SK-N-SH treated with all-trans-retinoic acid at 6 μM for 48 hours (cell line): ENCODE measurements around the gene CYP19A1.

Source experiments
- ATAC-seq: fragments of 200-7000 bp; cut with Tn5 transposase; 3 replicates; pipeline ENCODE4 v1.9.1; 2020; ENCODE audit warnings: mild to moderate bottlenecking, moderate library complexity
- BACH2 ChIP-seq: fragments of 250-450 bp; sonication (Bioruptor Pico); IDR thresholded peaks from 2 replicates; pipeline ENCODE4 v1.9.0; 2021; ENCODE audit warnings: mild to moderate bottlenecking, borderline replicate concordance
- CSDC2 ChIP-seq: fragments of 250-450 bp; sonication (Bioruptor Pico); IDR thresholded peaks from 2 replicates; pipeline ENCODE4 v1.5.0; 2020; ENCODE audit warnings: mild to moderate bottlenecking, moderate library complexity
- ESRRG ChIP-seq: fragments of 250-450 bp; sonication (Bioruptor Pico); IDR thresholded peaks from 2 replicates; pipeline ENCODE4 v1.6.1; 2021; ENCODE audit warnings: mild to moderate bottlenecking
- GLIS3 ChIP-seq: fragments of 250-450 bp; sonication (Bioruptor Pico); IDR thresholded peaks from 2 replicates; pipeline ENCODE4 v1.5.0; 2020; ENCODE audit warnings: mild to moderate bottlenecking, moderate library complexity
- ISL1 ChIP-seq: fragments of 250-450 bp; sonication (Bioruptor Pico); IDR thresholded peaks from 2 replicates; pipeline ENCODE4 v2.1.2; 2022; ENCODE audit warnings: mild to moderate bottlenecking, moderate library complexity
- OSR1 ChIP-seq: fragments of 250-450 bp; sonication (Bioruptor Pico); IDR thresholded peaks from 2 replicates; pipeline ENCODE4 v1.8.0; 2022; ENCODE audit warnings: moderate library complexity, mild to moderate bottlenecking, inconsistent platforms
- PPARA ChIP-seq: fragments of 250-450 bp; sonication (Bioruptor Pico); IDR thresholded peaks from 2 replicates; pipeline ENCODE4 v1.5.0; 2020; ENCODE audit warnings: mild to moderate bottlenecking, borderline replicate concordance
- RARB ChIP-seq: fragments of 250-450 bp; sonication (Bioruptor Pico); IDR thresholded peaks from 2 replicates; pipeline ENCODE4 v1.8.0; 2021; ENCODE audit warnings: mild to moderate bottlenecking, moderate library complexity
- SNAI2 ChIP-seq: fragments of 250-450 bp; sonication (Bioruptor Pico); IDR thresholded peaks from 2 replicates; pipeline ENCODE4 v1.5.0; 2020; ENCODE audit warnings: mild to moderate bottlenecking, moderate library complexity
- TCF4 ChIP-seq: fragments of 250-450 bp; sonication (Bioruptor Pico); IDR thresholded peaks from 2 replicates; pipeline ENCODE4 v1.8.0; 2021; ENCODE audit warnings: mild to moderate bottlenecking, moderate library complexity, borderline replicate concordance
- TOX ChIP-seq: fragments of 250-450 bp; sonication (Bioruptor Pico); IDR thresholded peaks from 2 replicates; pipeline ENCODE4 v1.8.0; 2021; ENCODE audit warnings: mild to moderate bottlenecking, moderate library complexity, borderline replicate concordance
- ZC3H10 ChIP-seq: fragments of 250-450 bp; sonication (Bioruptor Pico); IDR thresholded peaks from 2 replicates; pipeline ENCODE4 v1.5.1; 2021; ENCODE audit warnings: mild to moderate bottlenecking, moderate library complexity
- ZFP3 ChIP-seq: fragments of 250-450 bp; sonication (Bioruptor Pico); IDR thresholded peaks from 2 replicates; pipeline ENCODE4 v1.5.0; 2020; ENCODE audit warnings: mild to moderate bottlenecking, moderate library complexity
- ZNF70 ChIP-seq: fragments of 450-650 bp; formaldehyde crosslinking; IDR thresholded peaks from 2 replicates; pipeline ENCODE4 v1.5.0; 2020; ENCODE audit warnings: mild to moderate bottlenecking, moderate library complexity
- ZNF8 ChIP-seq: fragments of 450-650 bp; formaldehyde crosslinking; IDR thresholded peaks from 2 replicates; pipeline ENCODE4 v1.5.0; 2020; ENCODE audit warnings: mild to moderate bottlenecking, moderate library complexity
- TF ChIP-seq, protein P1 (sequence below): fragments of 250-450 bp; sonication (Bioruptor Pico); IDR thresholded peaks from 2 replicates; pipeline ENCODE4 v1.5.1; 2020; ENCODE audit warnings: low read depth, mild to moderate bottlenecking, moderate library complexity
- TF ChIP-seq, protein P2 (sequence below): fragments of 250-450 bp; sonication (Bioruptor Pico); IDR thresholded peaks from 2 replicates; pipeline ENCODE4 v1.8.0; 2021; ENCODE audit warnings: low read depth, mild to moderate bottlenecking, moderate library complexity, borderline replicate concordance
- TF ChIP-seq, protein P3 (sequence below): fragments of 250-450 bp; sonication (Bioruptor Pico); IDR thresholded peaks from 2 replicates; pipeline ENCODE4 v1.5.1; 2021; ENCODE audit warnings: mild to moderate bottlenecking, moderate library complexity
- TF ChIP-seq, protein P4 (sequence below): fragments of 250-450 bp; sonication (Bioruptor Pico); IDR thresholded peaks from 2 replicates; pipeline ENCODE4 v1.5.0; 2020; ENCODE audit warnings: mild to moderate bottlenecking, moderate library complexity
- TF ChIP-seq, protein P5 (sequence below): fragments of 250-450 bp; sonication (Bioruptor Pico); IDR thresholded peaks from 2 replicates; pipeline ENCODE4 v1.8.0; 2020; ENCODE audit warnings: mild to moderate bottlenecking, moderate library complexity, borderline replicate concordance

The CYP19A1 gene

DNA sequence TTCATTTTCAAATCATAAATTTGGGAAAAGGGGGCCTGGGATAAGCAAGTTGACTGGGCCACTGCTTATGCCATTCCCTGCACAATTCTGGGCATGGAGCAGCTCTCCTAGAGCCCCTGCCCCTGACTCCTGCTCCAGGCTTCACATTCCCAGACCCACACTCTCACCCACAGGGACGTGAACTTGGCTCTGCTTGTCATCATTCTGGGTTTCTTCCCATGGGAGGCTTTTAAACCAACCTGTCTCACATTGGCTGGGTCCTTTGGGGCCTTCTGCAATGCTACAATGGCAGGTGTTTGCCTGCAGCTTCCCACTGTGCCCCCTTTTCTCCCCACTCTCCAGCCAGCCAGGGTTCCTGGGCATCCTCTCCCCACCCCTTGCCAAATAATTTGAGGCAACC is 49.1 kb downstream of the CYP19A1 start (continued):
- TF ChIP-seq, protein P1, sequence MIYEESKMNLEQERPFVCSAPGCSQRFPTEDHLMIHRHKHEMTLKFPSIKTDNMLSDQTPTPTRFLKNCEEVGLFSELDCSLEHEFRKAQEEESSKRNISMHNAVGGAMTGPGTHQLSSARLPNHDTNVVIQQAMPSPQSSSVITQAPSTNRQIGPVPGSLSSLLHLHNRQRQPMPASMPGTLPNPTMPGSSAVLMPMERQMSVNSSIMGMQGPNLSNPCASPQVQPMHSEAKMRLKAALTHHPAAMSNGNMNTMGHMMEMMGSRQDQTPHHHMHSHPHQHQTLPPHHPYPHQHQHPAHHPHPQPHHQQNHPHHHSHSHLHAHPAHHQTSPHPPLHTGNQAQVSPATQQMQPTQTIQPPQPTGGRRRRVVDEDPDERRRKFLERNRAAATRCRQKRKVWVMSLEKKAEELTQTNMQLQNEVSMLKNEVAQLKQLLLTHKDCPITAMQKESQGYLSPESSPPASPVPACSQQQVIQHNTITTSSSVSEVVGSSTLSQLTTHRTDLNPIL (CRISPR knock-in tag): no peak
- TF ChIP-seq ZNF8 (CRISPR knock-in tag): no peak
- TF ChIP-seq ZC3H10: no peak

DNA sequence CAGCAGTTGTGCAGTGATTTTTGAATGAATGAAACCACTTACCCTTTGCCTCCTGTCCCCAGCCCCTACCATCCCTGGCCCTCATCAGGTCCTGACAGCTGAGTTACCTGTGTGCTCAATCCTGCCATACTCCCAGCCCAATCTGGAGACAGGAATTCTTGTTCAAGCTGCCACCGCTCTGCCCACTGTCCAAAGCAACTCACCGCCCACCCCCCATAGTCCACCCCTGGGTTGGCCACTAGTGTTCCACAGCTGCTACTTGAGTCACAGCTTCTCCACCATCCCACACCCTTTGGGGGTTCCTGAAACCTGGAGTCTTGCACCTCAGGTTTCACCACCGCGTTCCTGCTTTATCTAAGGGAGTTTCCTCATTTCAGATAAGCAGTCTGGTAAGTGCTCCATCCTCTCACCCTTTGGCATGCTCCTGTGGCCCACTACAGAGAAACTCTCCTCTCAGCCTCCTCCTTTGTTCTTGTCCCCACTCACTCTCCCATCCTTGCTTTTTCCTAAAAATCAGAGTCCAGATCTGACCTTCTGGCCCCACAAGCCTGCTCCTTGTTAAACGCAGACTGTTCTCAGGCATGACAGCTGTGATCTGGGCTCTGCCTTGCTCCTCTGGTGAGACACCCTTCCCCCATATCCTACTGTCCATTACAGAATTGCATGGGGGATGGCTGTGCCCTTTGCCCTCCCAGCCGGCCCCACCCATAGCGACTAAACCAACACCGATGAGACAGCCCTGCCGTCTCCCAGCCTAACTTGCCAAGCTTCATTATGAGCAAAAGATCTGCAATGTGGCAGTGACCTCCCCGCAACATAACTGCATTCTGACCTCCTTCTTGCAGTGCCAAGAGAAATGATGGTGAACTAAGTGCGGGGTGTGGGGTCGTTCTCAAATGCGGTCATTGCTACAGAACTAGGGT is 50.0 kb downstream of the CYP19A1 start:
- ATAC-seq: no peak
- TF ChIP-seq ZNF8 (CRISPR knock-in tag): no peak
- no peak for TF ChIP-seq TCF4 (CRISPR knock-in tag)
- no peak for TF ChIP-seq ESRRG (CRISPR knock-in tag)
- TF ChIP-seq, protein P2, sequence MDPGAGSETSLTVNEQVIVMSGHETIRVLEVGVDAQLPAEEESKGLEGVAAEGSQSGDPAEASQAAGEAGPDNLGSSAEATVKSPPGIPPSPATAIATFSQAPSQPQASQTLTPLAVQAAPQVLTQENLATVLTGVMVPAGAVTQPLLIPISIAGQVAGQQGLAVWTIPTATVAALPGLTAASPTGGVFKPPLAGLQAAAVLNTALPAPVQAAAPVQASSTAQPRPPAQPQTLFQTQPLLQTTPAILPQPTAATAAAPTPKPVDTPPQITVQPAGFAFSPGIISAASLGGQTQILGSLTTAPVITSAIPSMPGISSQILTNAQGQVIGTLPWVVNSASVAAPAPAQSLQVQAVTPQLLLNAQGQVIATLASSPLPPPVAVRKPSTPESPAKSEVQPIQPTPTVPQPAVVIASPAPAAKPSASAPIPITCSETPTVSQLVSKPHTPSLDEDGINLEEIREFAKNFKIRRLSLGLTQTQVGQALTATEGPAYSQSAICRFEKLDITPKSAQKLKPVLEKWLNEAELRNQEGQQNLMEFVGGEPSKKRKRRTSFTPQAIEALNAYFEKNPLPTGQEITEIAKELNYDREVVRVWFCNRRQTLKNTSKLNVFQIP (CRISPR knock-in tag): no peak
- no peak for TF ChIP-seq ZC3H10

DNA sequence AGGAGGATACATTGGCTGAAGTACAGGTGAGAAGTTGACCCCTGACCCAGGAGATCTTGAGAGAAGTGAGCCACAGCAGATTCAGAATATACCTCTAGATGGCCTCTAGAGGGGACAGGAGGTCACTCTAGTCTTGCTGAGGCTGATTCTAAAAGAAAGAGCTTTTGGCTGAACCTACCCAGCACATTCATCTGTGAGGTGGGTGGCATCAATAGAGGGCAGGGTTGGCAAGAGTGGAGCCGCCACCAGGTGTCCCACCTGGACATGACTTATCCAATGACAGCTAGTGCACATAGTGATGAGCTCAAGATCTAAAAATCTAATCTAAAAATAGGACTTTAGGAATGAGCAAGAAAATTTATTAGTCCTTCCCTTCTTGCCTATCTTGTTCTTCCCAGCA is 51.6 kb downstream of the CYP19A1 start:
- TF ChIP-seq ISL1 (CRISPR knock-in tag): no peak
- no peak for TF ChIP-seq SNAI2
- no peak for TF ChIP-seq ZNF8 (CRISPR knock-in tag)
- TF ChIP-seq ZFP3: no peak
- no peak for TF ChIP-seq PPARA (CRISPR knock-in tag)
- TF ChIP-seq BACH2 (CRISPR knock-in tag): no peak
- TF ChIP-seq, protein P3, sequence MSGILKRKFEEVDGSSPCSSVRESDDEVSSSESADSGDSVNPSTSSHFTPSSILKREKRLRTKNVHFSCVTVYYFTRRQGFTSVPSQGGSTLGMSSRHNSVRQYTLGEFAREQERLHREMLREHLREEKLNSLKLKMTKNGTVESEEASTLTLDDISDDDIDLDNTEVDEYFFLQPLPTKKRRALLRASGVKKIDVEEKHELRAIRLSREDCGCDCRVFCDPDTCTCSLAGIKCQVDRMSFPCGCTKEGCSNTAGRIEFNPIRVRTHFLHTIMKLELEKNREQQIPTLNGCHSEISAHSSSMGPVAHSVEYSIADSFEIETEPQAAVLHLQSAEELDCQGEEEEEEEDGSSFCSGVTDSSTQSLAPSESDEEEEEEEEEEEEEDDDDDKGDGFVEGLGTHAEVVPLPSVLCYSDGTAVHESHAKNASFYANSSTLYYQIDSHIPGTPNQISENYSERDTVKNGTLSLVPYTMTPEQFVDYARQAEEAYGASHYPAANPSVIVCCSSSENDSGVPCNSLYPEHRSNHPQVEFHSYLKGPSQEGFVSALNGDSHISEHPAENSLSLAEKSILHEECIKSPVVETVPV: no peak
- TF ChIP-seq RARB (CRISPR knock-in tag): no peak
- TF ChIP-seq, protein P1 (CRISPR knock-in tag): no peak
- TF ChIP-seq ZC3H10: no peak
- TF ChIP-seq ZNF70 (CRISPR knock-in tag): no peak
- TF ChIP-seq, protein P4, sequence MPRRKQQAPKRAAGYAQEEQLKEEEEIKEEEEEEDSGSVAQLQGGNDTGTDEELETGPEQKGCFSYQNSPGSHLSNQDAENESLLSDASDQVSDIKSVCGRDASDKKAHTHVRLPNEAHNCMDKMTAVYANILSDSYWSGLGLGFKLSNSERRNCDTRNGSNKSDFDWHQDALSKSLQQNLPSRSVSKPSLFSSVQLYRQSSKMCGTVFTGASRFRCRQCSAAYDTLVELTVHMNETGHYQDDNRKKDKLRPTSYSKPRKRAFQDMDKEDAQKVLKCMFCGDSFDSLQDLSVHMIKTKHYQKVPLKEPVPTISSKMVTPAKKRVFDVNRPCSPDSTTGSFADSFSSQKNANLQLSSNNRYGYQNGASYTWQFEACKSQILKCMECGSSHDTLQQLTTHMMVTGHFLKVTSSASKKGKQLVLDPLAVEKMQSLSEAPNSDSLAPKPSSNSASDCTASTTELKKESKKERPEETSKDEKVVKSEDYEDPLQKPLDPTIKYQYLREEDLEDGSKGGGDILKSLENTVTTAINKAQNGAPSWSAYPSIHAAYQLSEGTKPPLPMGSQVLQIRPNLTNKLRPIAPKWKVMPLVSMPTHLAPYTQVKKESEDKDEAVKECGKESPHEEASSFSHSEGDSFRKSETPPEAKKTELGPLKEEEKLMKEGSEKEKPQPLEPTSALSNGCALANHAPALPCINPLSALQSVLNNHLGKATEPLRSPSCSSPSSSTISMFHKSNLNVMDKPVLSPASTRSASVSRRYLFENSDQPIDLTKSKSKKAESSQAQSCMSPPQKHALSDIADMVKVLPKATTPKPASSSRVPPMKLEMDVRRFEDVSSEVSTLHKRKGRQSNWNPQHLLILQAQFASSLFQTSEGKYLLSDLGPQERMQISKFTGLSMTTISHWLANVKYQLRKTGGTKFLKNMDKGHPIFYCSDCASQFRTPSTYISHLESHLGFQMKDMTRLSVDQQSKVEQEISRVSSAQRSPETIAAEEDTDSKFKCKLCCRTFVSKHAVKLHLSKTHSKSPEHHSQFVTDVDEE (CRISPR knock-in tag): no peak
- TF ChIP-seq TOX (CRISPR knock-in tag): no peak
- TF ChIP-seq OSR1 (CRISPR knock-in tag): no peak
- TF ChIP-seq ESRRG (CRISPR knock-in tag): no peak
- TF ChIP-seq, protein P2 (CRISPR knock-in tag): no peak
- TF ChIP-seq GLIS3 (CRISPR knock-in tag): no peak
- TF ChIP-seq, protein P5, sequence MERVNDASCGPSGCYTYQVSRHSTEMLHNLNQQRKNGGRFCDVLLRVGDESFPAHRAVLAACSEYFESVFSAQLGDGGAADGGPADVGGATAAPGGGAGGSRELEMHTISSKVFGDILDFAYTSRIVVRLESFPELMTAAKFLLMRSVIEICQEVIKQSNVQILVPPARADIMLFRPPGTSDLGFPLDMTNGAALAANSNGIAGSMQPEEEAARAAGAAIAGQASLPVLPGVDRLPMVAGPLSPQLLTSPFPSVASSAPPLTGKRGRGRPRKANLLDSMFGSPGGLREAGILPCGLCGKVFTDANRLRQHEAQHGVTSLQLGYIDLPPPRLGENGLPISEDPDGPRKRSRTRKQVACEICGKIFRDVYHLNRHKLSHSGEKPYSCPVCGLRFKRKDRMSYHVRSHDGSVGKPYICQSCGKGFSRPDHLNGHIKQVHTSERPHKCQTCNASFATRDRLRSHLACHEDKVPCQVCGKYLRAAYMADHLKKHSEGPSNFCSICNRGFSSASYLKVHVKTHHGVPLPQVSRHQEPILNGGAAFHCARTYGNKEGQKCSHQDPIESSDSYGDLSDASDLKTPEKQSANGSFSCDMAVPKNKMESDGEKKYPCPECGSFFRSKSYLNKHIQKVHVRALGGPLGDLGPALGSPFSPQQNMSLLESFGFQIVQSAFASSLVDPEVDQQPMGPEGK (CRISPR knock-in tag): no peak
- no peak for TF ChIP-seq CSDC2
- ATAC-seq: no peak
